Fibroblast of lung (primary cell): Measurements from ENCODE around the gene NEK1. TPM values are rescaled to one million over a fixed set of nuclear protein-coding genes. Genes with fewer than 3 reads are reported as not detected.

Source experiments
- DNase-seq, 2 donors: peaks; one replicate each; pipeline versions ENCODE4 v3.0.0 to v3.0.0-alpha.2; 2010; ENCODE audit warnings: low read depth in 2 of 2
- H2AFZ ChIP-seq: 2 replicates; pipeline ENCODE4 v1.5.1; 2012; ENCODE audit warnings: low read length, control low read depth, inconsistent platforms
- H3K27ac ChIP-seq: 2 replicates; pipeline ENCODE4 v1.5.1; 2011; ENCODE audit warnings: low read length, control low read depth; ENCODE audit not compliant: insufficient read depth
- H3K27me3 ChIP-seq: 2 replicates; pipeline ENCODE4 v1.5.1; 2011; ENCODE audit warnings: mild to moderate bottlenecking, low read length; ENCODE audit not compliant: control insufficient read depth, insufficient read depth
- H3K36me3 ChIP-seq: 2 replicates; pipeline ENCODE4 v1.5.1; 2011; ENCODE audit warnings: low read length; ENCODE audit not compliant: control insufficient read depth, insufficient read depth
- H3K4me1 ChIP-seq: 2 replicates; pipeline ENCODE4 v1.5.1; 2011; ENCODE audit warnings: low read length; ENCODE audit not compliant: control insufficient read depth, insufficient read depth; ENCODE audit errors: extremely low read depth
- H3K4me2 ChIP-seq: 2 replicates; pipeline ENCODE4 v1.5.1; 2011; ENCODE audit warnings: low read length, control low read depth; ENCODE audit not compliant: insufficient read depth; ENCODE audit errors: extremely low read depth
- H3K4me3 ChIP-seq, 4 experiments: fragments of 200-600 bp in 1 of 4; sonication (generic) in 1 of 4; replicated peaks in 1 of 4; 2 replicates each; pipeline ENCODE4 v1.5.1; 2011 to 2016; ENCODE audit warnings: low read length in 4 of 4, low read depth in 3 of 4, mild to moderate bottlenecking in 3 of 4, control low read depth in 2 of 4, inconsistent platforms in 1 of 4, mixed read lengths in 1 of 4; ENCODE audit not compliant: insufficient read depth in 1 of 4; ENCODE audit errors: control extremely low read depth in 1 of 4
- H3K79me2 ChIP-seq: 2 replicates; pipeline ENCODE4 v1.5.1; 2012; ENCODE audit warnings: mild to moderate bottlenecking, low read length, inconsistent platforms; ENCODE audit not compliant: control insufficient read depth, insufficient read depth
- H3K9ac ChIP-seq: 2 replicates; pipeline ENCODE4 v1.5.1; 2011; ENCODE audit warnings: mild to moderate bottlenecking, low read length, control low read depth; ENCODE audit not compliant: insufficient read depth
- H3K9me3 ChIP-seq: 2 replicates; pipeline ENCODE4 v1.5.1; 2012; ENCODE audit warnings: low read depth, low read length; ENCODE audit not compliant: control insufficient read depth, insufficient read depth
- H4K20me1 ChIP-seq: 2 replicates; pipeline ENCODE4 v1.5.1; 2011; ENCODE audit warnings: low read length; ENCODE audit not compliant: control insufficient read depth, insufficient read depth; ENCODE audit errors: extremely low read depth
- EZH2 ChIP-seq: IDR thresholded peaks from 2 replicates; pipeline ENCODE4 v1.5.1; 2012; ENCODE audit warnings: low read length, control low read depth, mild to moderate bottlenecking; ENCODE audit errors: missing control alignments
- polyA plus RNA-seq, 2 donors: library from polyadenylated mRNA; depleted of rRNA in 1 of 2; stranded (reverse) in 1 of 2; unstranded in 1 of 2; fragments of >200 nt; gene quantifications; 2 replicates each; pipeline ENCODE4 v1.2.1, GENCODE V29; 2011 to 2012; ENCODE audit warnings: missing spikeins in 1 of 2
- total RNA-seq: library from RNA; depleted of rRNA; stranded (reverse); fragments of >200 nt; gene quantifications from 2 replicates; pipeline ENCODE4 v1.2.1, GENCODE V29; 2014
- TF ChIP-seq, protein P1 (sequence below), 2 donors: IDR thresholded peaks in 1 of 2; conservative IDR thresholded peaks in 1 of 2; 1 replicate in 1 of 2; 2 replicates in 1 of 2; pipeline ENCODE4 v1.5.1; 2011 to 2012; ENCODE audit warnings: low read length in 2 of 2, control low read depth in 1 of 2, inconsistent platforms in 1 of 2, low read depth in 1 of 2, mild to moderate bottlenecking in 1 of 2

Gene NEK1
- total and polyA plus RNA-seq, 2 donors (not counting 1 experiment from before 2014, with no cell fraction given): 8.6 to 17.0 TPM

DNA sequence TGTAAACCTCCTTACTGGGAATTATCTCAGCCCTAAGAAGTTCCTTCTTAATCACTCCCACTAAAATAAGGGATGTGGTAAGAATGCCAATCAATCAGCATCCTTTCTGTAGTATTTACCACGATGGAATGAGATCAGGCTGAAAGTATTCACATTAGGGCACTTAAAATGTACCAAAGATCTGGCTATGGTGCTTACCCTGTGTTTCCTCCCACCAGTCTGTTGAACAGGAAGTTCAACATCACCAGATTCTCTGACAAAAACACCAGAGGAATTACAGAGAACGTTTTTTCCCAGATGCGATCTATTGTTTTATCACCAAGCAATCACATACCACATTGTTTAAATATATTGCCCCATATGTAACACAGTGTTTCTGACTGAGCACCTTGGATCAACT is 5.9 kb upstream of the NEK1 start:
- H3K4me2 ChIP-seq: no peak overlapping the region
- no peaks in the 10 kb centered on the region for H3K9me3 ChIP-seq
- no peak overlapping the region for H3K4me3 ChIP-seq
- no peak for TF ChIP-seq EZH2
- TF ChIP-seq, protein P1, sequence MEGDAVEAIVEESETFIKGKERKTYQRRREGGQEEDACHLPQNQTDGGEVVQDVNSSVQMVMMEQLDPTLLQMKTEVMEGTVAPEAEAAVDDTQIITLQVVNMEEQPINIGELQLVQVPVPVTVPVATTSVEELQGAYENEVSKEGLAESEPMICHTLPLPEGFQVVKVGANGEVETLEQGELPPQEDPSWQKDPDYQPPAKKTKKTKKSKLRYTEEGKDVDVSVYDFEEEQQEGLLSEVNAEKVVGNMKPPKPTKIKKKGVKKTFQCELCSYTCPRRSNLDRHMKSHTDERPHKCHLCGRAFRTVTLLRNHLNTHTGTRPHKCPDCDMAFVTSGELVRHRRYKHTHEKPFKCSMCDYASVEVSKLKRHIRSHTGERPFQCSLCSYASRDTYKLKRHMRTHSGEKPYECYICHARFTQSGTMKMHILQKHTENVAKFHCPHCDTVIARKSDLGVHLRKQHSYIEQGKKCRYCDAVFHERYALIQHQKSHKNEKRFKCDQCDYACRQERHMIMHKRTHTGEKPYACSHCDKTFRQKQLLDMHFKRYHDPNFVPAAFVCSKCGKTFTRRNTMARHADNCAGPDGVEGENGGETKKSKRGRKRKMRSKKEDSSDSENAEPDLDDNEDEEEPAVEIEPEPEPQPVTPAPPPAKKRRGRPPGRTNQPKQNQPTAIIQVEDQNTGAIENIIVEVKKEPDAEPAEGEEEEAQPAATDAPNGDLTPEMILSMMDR (conservative IDR thresholded peaks at IDR 0.05 in 1 of 2, IDR thresholded peaks at IDR 0.05 in 1 of 2; ENCODE audit: low read depth in 1 of 2, low read length in 2 of 2): no peak
- H4K20me1 ChIP-seq: no peaks in the 10 kb centered on the region
- H3K27ac ChIP-seq: no peak overlapping the region
- no peaks in the 10 kb centered on the region for H3K4me1 ChIP-seq
- H2AFZ ChIP-seq: no peak overlapping the region
- DNase-seq: peak in 1 of 2 donors; percentile 74
- no peaks in the 10 kb centered on the region for H3K36me3 ChIP-seq
- H3K9ac ChIP-seq: no peak overlapping the region
- H3K79me2 ChIP-seq: peaks cover 9% of the 10 kb centered on the region
- no peaks in the 10 kb centered on the region for H3K27me3 ChIP-seq

DNA sequence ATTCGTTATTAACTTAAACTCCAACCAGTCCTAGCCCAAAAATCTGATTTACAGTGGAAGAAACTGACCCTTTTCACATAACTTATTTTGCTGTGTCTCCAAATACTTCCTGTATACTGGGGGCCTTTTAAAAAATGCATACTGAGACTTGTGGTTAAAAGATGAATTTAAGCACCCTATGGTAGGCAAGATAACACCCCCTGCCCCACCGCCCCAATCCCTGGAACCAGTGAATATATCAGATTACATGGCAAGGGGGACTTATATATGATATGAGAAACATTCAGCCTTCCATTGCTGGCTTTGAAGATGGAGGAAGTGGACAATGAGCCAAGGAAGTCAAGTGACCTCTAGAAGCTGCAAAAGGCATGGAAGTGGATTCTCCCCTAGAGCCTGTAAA is 4.9 kb upstream of the NEK1 start:
- no peak for DNase-seq
- peaks cover 2% of the 10 kb centered on the region for H3K4me1 ChIP-seq
- no peak overlapping the region for H2AFZ ChIP-seq
- TF ChIP-seq, protein P1 (conservative IDR thresholded peaks at IDR 0.05 in 1 of 2, IDR thresholded peaks at IDR 0.05 in 1 of 2; ENCODE audit: low read depth in 1 of 2, low read length in 2 of 2): no peak
- no peak for TF ChIP-seq EZH2
- H3K4me3 ChIP-seq: no peak overlapping the region
- H3K4me2 ChIP-seq: no peak overlapping the region
- H3K9ac ChIP-seq: no peak overlapping the region
- peaks cover 8% of the 10 kb centered on the region for H3K79me2 ChIP-seq
- no peaks in the 10 kb centered on the region for H4K20me1 ChIP-seq
- H3K36me3 ChIP-seq: no peaks in the 10 kb centered on the region
- H3K27me3 ChIP-seq: no peaks in the 10 kb centered on the region
- no peaks in the 10 kb centered on the region for H3K9me3 ChIP-seq
- no peak overlapping the region for H3K27ac ChIP-seq

DNA sequence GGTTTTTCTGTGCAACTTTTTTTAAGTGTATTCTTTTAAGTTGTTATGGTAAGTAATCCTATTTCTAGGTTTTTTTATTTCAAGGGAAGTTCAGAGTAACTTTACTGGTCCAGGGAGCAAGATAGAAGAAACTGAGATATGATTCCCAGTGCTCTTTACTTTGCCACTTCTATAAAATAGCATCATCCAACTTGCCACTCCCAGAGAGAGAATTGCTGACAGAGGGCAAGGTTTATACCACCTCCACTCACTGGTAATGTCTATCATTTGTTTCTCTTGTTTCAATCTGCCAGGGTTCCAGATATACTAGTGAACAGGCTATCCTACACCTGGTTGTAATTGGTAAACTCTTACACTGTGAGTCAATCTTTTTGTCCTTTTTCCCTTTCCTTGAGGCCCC is 4.5 kb upstream of the NEK1 start:
- Histone ChIP-seq H3K9me3 (no peaks in the 10 kb centered on the region), H2AFZ (no peak overlapping the region), H3K36me3 (no peaks in the 10 kb centered on the region), H4K20me1 (no peaks in the 10 kb centered on the region), H3K9ac (no peak overlapping the region), H3K4me1 (peaks cover 2% of the 10 kb centered on the region), H3K79me2 (peaks cover 12% of the 10 kb centered on the region), H3K4me2 (no peak overlapping the region), H3K4me3 (no peak overlapping the region), H3K27me3 (no peaks in the 10 kb centered on the region), H3K27ac (no peak overlapping the region)
- DNase-seq: no peak
- no peak for TF ChIP-seq EZH2
- TF ChIP-seq, protein P1 (conservative IDR thresholded peaks at IDR 0.05 in 1 of 2, IDR thresholded peaks at IDR 0.05 in 1 of 2; ENCODE audit: low read depth in 1 of 2, low read length in 2 of 2): no peak
